Measurements from ENCODE around the gene PRKX.
"Not testable (repeated sequence)": the region's sequence is repeated elsewhere in the genome, so short reads cannot be mapped to it uniquely, and the experiment has no call there.

The PRKX gene

GRCh38 chrX:3585719-3586118 lies 127.7 kb downstream of the PRKX start:
- in situ Hi-C loops (cut with HindIII; ENCODE audit: low sequenced_read_pairs): no loop called here

GRCh38 chrX:3584415-3584996 lies 128.9 kb downstream of the PRKX start:
- in situ Hi-C loops (cut with HindIII; ENCODE audit: low sequenced_read_pairs): no loop called here

GRCh38 chrX:3582451-3582850 lies 131.0 kb downstream of the PRKX start:
- in situ Hi-C loops (cut with HindIII; ENCODE audit: low sequenced_read_pairs): no loop called here

- in situ Hi-C loops (cut with HindIII; ENCODE audit: low sequenced_read_pairs): no loop called here
Observed at GRCh38 chrX:3581609-3582108, 131.8 kb downstream of the PRKX start.

- in situ Hi-C loops (cut with HindIII; ENCODE audit: low sequenced_read_pairs): no loop called here
Observed at GRCh38 chrX:3577551-3577950, 135.9 kb downstream of the PRKX start.

GRCh38 chrX:3576886-3577501 lies 136.5 kb downstream of the PRKX start:
- in situ Hi-C loops (cut with HindIII; ENCODE audit: low sequenced_read_pairs): no loop called here

- in situ Hi-C loops (cut with HindIII; ENCODE audit: low sequenced_read_pairs): no loop called here
Observed at GRCh38 chrX:3567686-3568085, 145.8 kb downstream of the PRKX start.

- in situ Hi-C loops (cut with HindIII; ENCODE audit: low sequenced_read_pairs): no loop called here
Observed at GRCh38 chrX:3563451-3563850, 150.0 kb downstream of the PRKX start.

GRCh38 chrX:3560010-3560409 lies 153.4 kb downstream of the PRKX start:
- in situ Hi-C loops (cut with HindIII; ENCODE audit: low sequenced_read_pairs): not testable (repeated sequence)
